ENCODE results near the gene HEXD.

Gene HEXD

GRCh38 chr17:82440469-82440981 is 22.4 kb downstream of the HEXD start:
- Mint-ChIP-seq H3K9me3 (no peaks in the 10 kb centered on the region), H3K27ac (no peak overlapping the region), H3K27me3 (no peaks in the 10 kb centered on the region), H3K4me3 (no peak overlapping the region), H3K36me3 (ENCODE audit: insufficient read depth) (peaks cover 30% of the 10 kb centered on the region), H3K4me1 (ENCODE audit: low read depth in 2 of 2) (peaks cover 0 to 8% of the 10 kb centered on the region in 2 donors)
- ATAC-seq (replicated peaks) (peak; percentile 29), DNase-seq (no peak)

GRCh38 chr17:82440991-82441627 is 23.0 kb downstream of the HEXD start:
- Mint-ChIP-seq H3K36me3 (ENCODE audit: insufficient read depth) (peaks cover 30% of the 10 kb centered on the region), H3K4me1 (ENCODE audit: low read depth in 2 of 2) (peaks cover 0 to 8% of the 10 kb centered on the region in 2 donors), H3K27ac (peak overlapping the region in 1 of 2 donors; percentile 59), H3K27me3 (no peaks in the 10 kb centered on the region), H3K9me3 (no peaks in the 10 kb centered on the region), H3K4me3 (no peak overlapping the region)
- ATAC-seq (replicated peaks) (no peak), DNase-seq (no peak)

- H3K27ac Mint-ChIP-seq, result peak overlapping the region in 1 of 2 donors; percentile 59
- H3K4me3 Mint-ChIP-seq, result no peak overlapping the region
- H3K4me1 Mint-ChIP-seq (ENCODE audit: low read depth in 2 of 2), result peaks cover 3 to 11% of the 10 kb centered on the region in 2 donors
- no peaks in the 10 kb centered on the region for H3K9me3 Mint-ChIP-seq
- ATAC-seq (replicated peaks) (no peak), DNase-seq (no peak)
- H3K27me3 Mint-ChIP-seq, result no peaks in the 10 kb centered on the region
- peaks cover 37% of the 10 kb centered on the region for H3K36me3 Mint-ChIP-seq (ENCODE audit: insufficient read depth)
These were observed 23.7 kb downstream of the HEXD start for GRCh38 chr17:82441691-82442487.

GRCh38 chr17:82442643-82443464 is 24.7 kb downstream of the HEXD start:
- no peak overlapping the region for H3K4me3 Mint-ChIP-seq
- DNase-seq (no peak), ATAC-seq (replicated peaks) (no peak)
- no peaks in the 10 kb centered on the region for H3K9me3 Mint-ChIP-seq
- peaks cover 40% of the 10 kb centered on the region for H3K36me3 Mint-ChIP-seq (ENCODE audit: insufficient read depth)
- H3K4me1 Mint-ChIP-seq (ENCODE audit: low read depth in 2 of 2), result peaks cover 8 to 14% of the 10 kb centered on the region in 2 donors
- peak overlapping the region in 1 of 2 donors; percentile 44 for H3K27ac Mint-ChIP-seq
- H3K27me3 Mint-ChIP-seq, result no peaks in the 10 kb centered on the region

GRCh38 chr17:82443465-82444283 is 25.5 kb downstream of the HEXD start:
- ATAC-seq (replicated peaks) (no peak), DNase-seq (no peak)
- no peaks in the 10 kb centered on the region for H3K9me3 Mint-ChIP-seq
- no peaks in the 10 kb centered on the region for H3K27me3 Mint-ChIP-seq
- peaks cover 9 to 15% of the 10 kb centered on the region in 2 donors for H3K4me1 Mint-ChIP-seq (ENCODE audit: low read depth in 2 of 2)
- H3K27ac Mint-ChIP-seq, result peak overlapping the region in 1 of 2 donors; percentile 44
- H3K36me3 Mint-ChIP-seq (ENCODE audit: insufficient read depth), result peaks cover 40% of the 10 kb centered on the region
- no peak overlapping the region for H3K4me3 Mint-ChIP-seq

GRCh38 chr17:82444284-82444893 is 26.2 kb downstream of the HEXD start:
- no peak for DNase-seq
- H3K9me3 Mint-ChIP-seq, result no peaks in the 10 kb centered on the region
- H3K4me3 Mint-ChIP-seq, result no peak overlapping the region
- no peak for ATAC-seq (replicated peaks)
- peaks cover 44% of the 10 kb centered on the region for H3K36me3 Mint-ChIP-seq (ENCODE audit: insufficient read depth)
- H3K4me1 Mint-ChIP-seq (ENCODE audit: low read depth in 2 of 2), result peaks cover 14 to 16% of the 10 kb centered on the region in 2 donors
- H3K27ac Mint-ChIP-seq, result no peak overlapping the region
- no peaks in the 10 kb centered on the region for H3K27me3 Mint-ChIP-seq

GRCh38 chr17:82444941-82445521 is 26.9 kb downstream of the HEXD start:
- Mint-ChIP-seq H3K4me3 (no peak overlapping the region), H3K4me1 (ENCODE audit: low read depth in 2 of 2) (peaks cover 21% of the 10 kb centered on the region in 2 donors), H3K9me3 (no peaks in the 10 kb centered on the region), H3K27ac (no peak overlapping the region), H3K27me3 (no peaks in the 10 kb centered on the region), H3K36me3 (ENCODE audit: insufficient read depth) (peaks cover 49% of the 10 kb centered on the region)
- no peak for ATAC-seq (replicated peaks)
- DNase-seq, result no peak

- ATAC-seq (replicated peaks), result no peak
- DNase-seq, result no peak
- H3K36me3 Mint-ChIP-seq (ENCODE audit: insufficient read depth), result peaks cover 51% of the 10 kb centered on the region
- H3K4me1 Mint-ChIP-seq (ENCODE audit: low read depth in 2 of 2), result peaks cover 19 to 21% of the 10 kb centered on the region in 2 donors
- H3K4me3 Mint-ChIP-seq, result no peak overlapping the region
- no peak overlapping the region for H3K27ac Mint-ChIP-seq
- H3K27me3 Mint-ChIP-seq, result no peaks in the 10 kb centered on the region
- no peaks in the 10 kb centered on the region for H3K9me3 Mint-ChIP-seq
These were observed 27.4 kb downstream of the HEXD start for GRCh38 chr17:82445542-82445941.

- Mint-ChIP-seq H3K27ac (no peak overlapping the region), H3K4me3 (no peak overlapping the region), H3K4me1 (ENCODE audit: low read depth in 2 of 2) (peaks cover 19 to 22% of the 10 kb centered on the region in 2 donors), H3K27me3 (no peaks in the 10 kb centered on the region), H3K9me3 (no peaks in the 10 kb centered on the region), H3K36me3 (ENCODE audit: insufficient read depth) (peaks cover 55% of the 10 kb centered on the region)
- ATAC-seq (replicated peaks) (no peak), DNase-seq (no peak)
These were observed 28.0 kb downstream of the HEXD start for GRCh38 chr17:82446124-82446523.

- Mint-ChIP-seq H3K36me3 (ENCODE audit: insufficient read depth) (peaks cover 53% of the 10 kb centered on the region), H3K9me3 (no peaks in the 10 kb centered on the region), H3K27me3 (no peaks in the 10 kb centered on the region), H3K27ac (peak overlapping the region in 1 of 2 donors; percentile 90), H3K4me3 (peak overlapping the region; percentile 40 to 61), H3K4me1 (ENCODE audit: low read depth in 2 of 2) (peaks cover 21 to 27% of the 10 kb centered on the region in 2 donors)
- no peak for DNase-seq
- no peak for ATAC-seq (replicated peaks)
These were observed 28.5 kb downstream of the HEXD start for GRCh38 chr17:82446649-82447048.

GRCh38 chr17:82447876-82448275 is 29.7 kb downstream of the HEXD start:
- peaks cover 46% of the 10 kb centered on the region for H3K36me3 Mint-ChIP-seq (ENCODE audit: insufficient read depth)

More at GRCh38 chr17:82447876-82448275, 29.7 kb downstream of the HEXD start:
- Mint-ChIP-seq H3K9me3 (no peaks in the 10 kb centered on the region), H3K4me1 (ENCODE audit: low read depth in 2 of 2) (peaks cover 21 to 31% of the 10 kb centered on the region in 2 donors), H3K27me3 (no peaks in the 10 kb centered on the region), H3K27ac (peak overlapping the region; percentile 62 to 90), H3K4me3 (peak overlapping the region; percentile 55 to 61)
- DNase-seq, result no peak
- ATAC-seq (replicated peaks), result no peak

Measured in effector memory CD8-positive, alpha-beta T cell (primary cell).